ENCODE data around the gene PHF1.

The PHF1 gene

GRCh38 chr6:33433544-33434191 is 22.9 kb downstream of the PHF1 start:
- Histone ChIP-seq H4K20me1 (ENCODE audit: insufficient read depth, low read length) (no peaks in the 10 kb centered on the region), H3K9ac (ENCODE audit: low read length) (no peak overlapping the region), H3K36me3 (ENCODE audit: insufficient read depth, low read length) (peaks cover 25% of the 10 kb centered on the region), H3K79me2 (ENCODE audit: insufficient read depth, low read length) (no peaks in the 10 kb centered on the region), H3K9me2 (ENCODE audit: low read depth, low read length) (no peaks in the 10 kb centered on the region), H3K4me1 (ENCODE audit: insufficient read depth, low read length, severe bottlenecking) (peaks cover 38% of the 10 kb centered on the region), H3K4me3 (ENCODE audit: low read depth, low read length, poor library complexity, severe bottlenecking) (no peak overlapping the region), H3K9me3 (ENCODE audit: low read length) (no peaks in the 10 kb centered on the region), H3F3A (ENCODE audit: insufficient read depth, low read length) (0 out of 2 replicates have a peak, but pooled peaks cover 5% of the 10 kb centered on the region), H3K27ac (ENCODE audit: low read depth, low read length, poor library complexity, severe bottlenecking) (no peak overlapping the region), H3K27me3 (ENCODE audit: insufficient read depth, low read length) (no peaks in the 10 kb centered on the region), H2AFZ (ENCODE audit: low read length) (no peak overlapping the region), H3K4me2 (ENCODE audit: low read length) (no peak overlapping the region)
- TF ChIP-seq EZH2 (IDR thresholded peaks at IDR 0.05; ENCODE audit: borderline replicate concordance, low read length), result no peak
- TF ChIP-seq, protein P1, sequence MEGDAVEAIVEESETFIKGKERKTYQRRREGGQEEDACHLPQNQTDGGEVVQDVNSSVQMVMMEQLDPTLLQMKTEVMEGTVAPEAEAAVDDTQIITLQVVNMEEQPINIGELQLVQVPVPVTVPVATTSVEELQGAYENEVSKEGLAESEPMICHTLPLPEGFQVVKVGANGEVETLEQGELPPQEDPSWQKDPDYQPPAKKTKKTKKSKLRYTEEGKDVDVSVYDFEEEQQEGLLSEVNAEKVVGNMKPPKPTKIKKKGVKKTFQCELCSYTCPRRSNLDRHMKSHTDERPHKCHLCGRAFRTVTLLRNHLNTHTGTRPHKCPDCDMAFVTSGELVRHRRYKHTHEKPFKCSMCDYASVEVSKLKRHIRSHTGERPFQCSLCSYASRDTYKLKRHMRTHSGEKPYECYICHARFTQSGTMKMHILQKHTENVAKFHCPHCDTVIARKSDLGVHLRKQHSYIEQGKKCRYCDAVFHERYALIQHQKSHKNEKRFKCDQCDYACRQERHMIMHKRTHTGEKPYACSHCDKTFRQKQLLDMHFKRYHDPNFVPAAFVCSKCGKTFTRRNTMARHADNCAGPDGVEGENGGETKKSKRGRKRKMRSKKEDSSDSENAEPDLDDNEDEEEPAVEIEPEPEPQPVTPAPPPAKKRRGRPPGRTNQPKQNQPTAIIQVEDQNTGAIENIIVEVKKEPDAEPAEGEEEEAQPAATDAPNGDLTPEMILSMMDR (IDR thresholded peaks at IDR 0.05; ENCODE audit: low read length), result no peak

DNA sequence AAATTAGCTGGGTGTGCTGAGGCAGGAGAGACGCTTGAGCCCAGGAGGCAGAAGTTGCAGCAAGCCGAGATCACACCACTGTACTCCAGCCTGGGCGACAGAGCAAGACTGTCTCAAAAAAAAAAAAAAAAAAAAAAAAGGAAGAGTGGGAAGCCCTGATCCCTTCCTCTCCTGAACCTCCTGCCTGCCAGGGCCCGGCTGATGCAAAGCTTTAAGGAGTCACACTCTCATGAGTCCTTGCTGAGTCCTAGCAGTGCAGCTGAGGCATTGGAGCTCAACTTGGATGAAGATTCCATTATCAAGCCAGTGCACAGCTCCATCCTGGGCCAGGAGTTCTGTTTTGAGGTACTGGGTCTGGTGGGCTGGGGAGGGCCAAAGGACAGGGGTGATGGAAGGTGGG is 24.1 kb downstream of the PHF1 start:
- no peak overlapping the region for H2AFZ ChIP-seq (ENCODE audit: low read length)
- no peak overlapping the region for H3K4me3 ChIP-seq (ENCODE audit: low read depth, low read length, poor library complexity, severe bottlenecking)
- no peak overlapping the region for H3K4me2 ChIP-seq (ENCODE audit: low read length)
- H4K20me1 ChIP-seq (ENCODE audit: insufficient read depth, low read length), result no peaks in the 10 kb centered on the region
- H3K9ac ChIP-seq (ENCODE audit: low read length), result no peak overlapping the region
- peaks cover 28% of the 10 kb centered on the region for H3K36me3 ChIP-seq (ENCODE audit: insufficient read depth, low read length)
- no peak overlapping the region for H3K27ac ChIP-seq (ENCODE audit: low read depth, low read length, poor library complexity, severe bottlenecking)
- no peaks in the 10 kb centered on the region for H3K9me2 ChIP-seq (ENCODE audit: low read depth, low read length)
- H3F3A ChIP-seq (ENCODE audit: insufficient read depth, low read length), result no peaks in the 10 kb centered on the region
- no peaks in the 10 kb centered on the region for H3K9me3 ChIP-seq (ENCODE audit: low read length)
- H3K79me2 ChIP-seq (ENCODE audit: insufficient read depth, low read length), result no peaks in the 10 kb centered on the region
- H3K27me3 ChIP-seq (ENCODE audit: insufficient read depth, low read length), result no peaks in the 10 kb centered on the region
- TF ChIP-seq, protein P1 (IDR thresholded peaks at IDR 0.05; ENCODE audit: low read length), result no peak
- no peak for TF ChIP-seq EZH2 (IDR thresholded peaks at IDR 0.05; ENCODE audit: borderline replicate concordance, low read length)
- peaks cover 25% of the 10 kb centered on the region for H3K4me1 ChIP-seq (ENCODE audit: insufficient read depth, low read length, severe bottlenecking)

DNA sequence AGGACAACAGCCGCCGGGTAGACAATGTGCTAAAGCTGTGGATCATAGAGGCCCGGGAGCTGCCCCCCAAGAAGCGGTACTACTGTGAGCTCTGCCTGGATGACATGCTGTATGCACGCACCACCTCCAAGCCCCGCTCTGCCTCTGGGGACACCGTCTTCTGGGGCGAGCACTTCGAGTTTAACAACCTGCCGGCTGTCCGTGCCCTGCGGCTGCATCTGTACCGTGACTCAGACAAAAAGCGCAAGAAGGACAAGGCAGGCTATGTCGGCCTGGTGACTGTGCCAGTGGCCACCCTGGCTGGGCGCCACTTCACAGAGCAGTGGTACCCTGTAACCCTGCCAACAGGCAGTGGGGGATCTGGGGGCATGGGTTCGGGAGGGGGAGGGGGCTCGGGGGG is 26.9 kb downstream of the PHF1 start:
- H3K27ac ChIP-seq (ENCODE audit: low read depth, low read length, poor library complexity, severe bottlenecking), result no peak overlapping the region
- H2AFZ ChIP-seq (ENCODE audit: low read length), result no peak overlapping the region
- H3K36me3 ChIP-seq (ENCODE audit: insufficient read depth, low read length), result peaks cover 32% of the 10 kb centered on the region
- H3K9me3 ChIP-seq (ENCODE audit: low read length), result no peaks in the 10 kb centered on the region
- no peaks in the 10 kb centered on the region for H3K9me2 ChIP-seq (ENCODE audit: low read depth, low read length)
- H3K9ac ChIP-seq (ENCODE audit: low read length), result no peak overlapping the region
- no peak overlapping the region for H3K4me2 ChIP-seq (ENCODE audit: low read length)
- peaks cover 2% of the 10 kb centered on the region for H3K4me1 ChIP-seq (ENCODE audit: insufficient read depth, low read length, severe bottlenecking)
- no peak for TF ChIP-seq EZH2 (IDR thresholded peaks at IDR 0.05; ENCODE audit: borderline replicate concordance, low read length)
- TF ChIP-seq, protein P1 (IDR thresholded peaks at IDR 0.05; ENCODE audit: low read length), result no peak
- no peaks in the 10 kb centered on the region for H3K79me2 ChIP-seq (ENCODE audit: insufficient read depth, low read length)
- no peaks in the 10 kb centered on the region for H4K20me1 ChIP-seq (ENCODE audit: insufficient read depth, low read length)
- H3F3A ChIP-seq (ENCODE audit: insufficient read depth, low read length), result no peaks in the 10 kb centered on the region
- no peaks in the 10 kb centered on the region for H3K27me3 ChIP-seq (ENCODE audit: insufficient read depth, low read length)
- no peak overlapping the region for H3K4me3 ChIP-seq (ENCODE audit: low read depth, low read length, poor library complexity, severe bottlenecking)

Data from OCI-LY1 (cell line).